Measurements from ENCODE around the gene UNC5C.
A peak's percentile ranks its signal among the peaks of the same experiment; 100 is the strongest.

The UNC5C gene

DNA sequence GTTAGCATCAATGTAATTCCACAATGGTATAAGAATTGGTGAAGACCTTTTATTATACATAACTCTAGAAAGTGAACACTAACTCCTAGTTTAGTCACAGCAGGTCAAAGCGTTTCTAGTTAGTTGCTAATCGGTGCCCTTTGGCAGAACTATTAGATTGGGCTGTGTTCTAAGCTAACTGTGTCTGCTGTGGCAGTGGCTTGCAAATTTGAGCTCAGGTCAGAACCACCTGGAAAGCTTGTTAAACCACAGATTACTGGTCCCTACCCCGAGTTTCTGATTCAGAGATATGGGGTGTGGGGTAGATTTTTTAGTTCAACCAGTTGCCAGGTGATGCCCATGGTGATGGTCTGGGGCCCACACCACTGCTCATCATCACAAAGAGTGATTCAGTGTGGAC lies 332.1 kb downstream of the UNC5C start:
- no peak for ATAC-seq

DNA sequence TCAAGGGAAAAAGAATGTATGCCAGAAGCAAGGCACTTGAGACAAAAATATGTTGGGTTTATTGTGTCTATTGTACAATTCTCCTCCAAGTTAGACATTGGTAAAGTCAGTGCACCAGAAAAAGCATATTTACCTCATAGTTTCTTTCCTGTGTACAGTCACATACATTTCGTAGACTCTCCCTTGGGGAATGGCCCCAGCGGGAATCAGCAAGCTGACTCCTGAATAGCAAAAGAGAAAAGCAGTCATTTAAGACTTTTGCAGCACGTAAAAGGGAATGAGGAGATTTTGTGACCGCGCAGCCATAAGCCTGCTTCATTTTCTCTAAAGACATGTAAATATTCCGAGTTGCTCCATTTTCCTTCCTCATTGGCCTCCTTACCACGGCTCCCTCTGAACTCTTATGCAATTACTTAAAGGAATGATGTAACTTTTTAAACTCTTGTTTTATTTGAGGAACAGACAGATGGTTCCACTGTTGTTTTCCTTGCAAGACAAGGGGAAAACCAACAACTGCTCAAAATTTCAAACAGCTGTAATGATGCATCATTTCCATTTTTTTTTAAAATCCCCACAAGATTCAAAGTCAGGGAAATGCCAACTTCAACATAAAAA lies 332.7 kb downstream of the UNC5C start:
- DNase-seq (no peak), ATAC-seq (no peak)

More for the DNA sequence above, 332.1 kb downstream of the UNC5C start:
- DNase-seq: no peak

DNA sequence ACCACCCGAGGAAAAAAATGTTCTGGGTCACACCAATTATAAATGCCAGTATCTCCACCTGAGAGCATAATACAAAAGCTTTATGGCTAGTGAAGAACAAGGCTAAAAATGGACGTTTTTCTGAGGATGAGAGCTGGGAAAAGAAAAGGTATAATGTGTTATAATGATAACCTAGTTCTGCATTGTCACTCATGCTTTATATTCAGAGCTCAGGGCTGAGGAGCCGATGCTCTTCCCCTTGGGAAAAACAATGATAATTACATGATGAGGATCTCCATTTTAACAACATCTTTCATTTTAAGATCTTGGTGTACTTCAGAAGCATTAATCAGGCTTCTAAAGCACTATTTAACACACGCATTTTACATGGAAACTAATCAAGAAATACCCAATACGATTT lies 333.7 kb downstream of the UNC5C start:
- ATAC-seq: no peak
- no peak for DNase-seq

DNA sequence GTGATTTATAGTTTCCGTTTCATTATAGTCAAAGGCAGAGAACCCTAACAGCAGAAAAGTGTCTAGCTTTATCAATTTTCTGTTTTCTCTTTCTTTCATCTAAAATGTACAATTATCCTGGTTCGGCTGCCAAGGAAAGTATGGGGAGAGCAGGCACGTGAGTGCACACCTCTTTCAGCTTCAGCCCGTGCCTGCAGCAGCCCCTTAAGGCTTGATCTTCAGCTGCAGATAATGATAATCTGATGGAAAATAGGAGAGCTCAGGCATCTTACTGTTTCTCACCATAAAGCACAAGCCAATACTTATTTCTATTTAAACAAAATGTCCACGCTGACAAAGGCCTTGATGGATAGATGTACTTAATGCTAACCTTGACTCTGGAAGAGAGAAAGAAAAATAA lies 334.4 kb downstream of the UNC5C start:
- no peak for ATAC-seq
- DNase-seq: no peak

DNA sequence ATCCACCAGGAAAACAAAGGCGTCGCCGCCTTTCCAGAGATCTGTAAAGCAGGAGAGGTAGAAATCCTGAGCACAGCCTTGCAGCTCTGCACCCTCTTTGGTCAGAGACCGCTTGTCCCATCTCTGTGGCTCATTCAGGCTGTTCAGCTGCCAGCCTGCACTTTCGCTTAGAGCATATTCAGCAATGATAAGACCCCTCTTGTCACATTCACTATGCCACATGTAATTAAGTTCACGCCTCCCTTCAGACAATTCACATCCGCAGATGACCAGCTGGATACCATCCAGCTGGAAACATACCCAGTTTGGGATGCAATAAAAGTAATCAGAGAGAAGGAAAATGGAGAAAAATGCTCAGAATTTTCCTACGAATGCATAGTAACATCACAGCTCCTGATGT lies 335.4 kb downstream of the UNC5C start:
- ATAC-seq (no peak), DNase-seq (no peak)

DNA sequence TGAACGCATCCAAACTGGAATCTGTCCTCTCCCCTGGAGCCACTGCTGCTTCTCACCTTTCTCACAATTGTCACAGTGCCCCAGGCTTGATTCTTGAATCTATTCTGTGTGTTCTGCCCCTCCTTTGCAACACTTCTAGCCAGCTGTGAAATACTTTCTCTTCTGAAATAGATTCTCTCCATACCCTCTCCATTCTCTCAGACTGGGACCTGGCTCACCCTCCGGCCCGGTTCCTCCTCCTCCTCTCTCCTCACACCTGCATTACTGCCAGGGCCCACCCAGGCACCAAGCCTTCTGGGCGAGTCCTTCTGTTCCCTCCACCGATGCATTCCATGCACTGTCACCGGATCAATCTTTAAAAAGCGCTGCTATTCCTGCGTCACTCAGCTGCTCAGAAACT lies 336.1 kb downstream of the UNC5C start:
- ATAC-seq (no peak), DNase-seq (no peak)

DNA sequence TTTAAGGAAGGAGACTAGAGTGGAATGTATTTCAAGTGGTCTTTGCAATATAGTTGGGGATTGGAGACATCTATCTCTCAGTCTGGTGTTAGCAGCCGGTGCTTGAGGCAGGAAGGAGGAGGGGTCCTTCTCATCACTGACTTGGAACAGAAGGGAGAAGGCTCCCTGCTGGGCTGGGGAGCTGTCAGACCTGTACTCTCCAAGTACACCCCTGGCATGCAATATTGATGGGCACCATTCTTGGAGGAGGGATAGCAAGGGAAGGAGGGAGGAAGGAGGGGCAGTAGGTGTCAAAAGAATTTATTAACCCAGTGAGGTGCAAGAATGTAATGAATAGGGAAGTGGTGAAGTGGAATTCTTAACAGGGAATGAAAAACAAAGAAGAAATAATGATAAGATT lies 338.8 kb downstream of the UNC5C start:
- ATAC-seq (no peak), DNase-seq (no peak)

DNA sequence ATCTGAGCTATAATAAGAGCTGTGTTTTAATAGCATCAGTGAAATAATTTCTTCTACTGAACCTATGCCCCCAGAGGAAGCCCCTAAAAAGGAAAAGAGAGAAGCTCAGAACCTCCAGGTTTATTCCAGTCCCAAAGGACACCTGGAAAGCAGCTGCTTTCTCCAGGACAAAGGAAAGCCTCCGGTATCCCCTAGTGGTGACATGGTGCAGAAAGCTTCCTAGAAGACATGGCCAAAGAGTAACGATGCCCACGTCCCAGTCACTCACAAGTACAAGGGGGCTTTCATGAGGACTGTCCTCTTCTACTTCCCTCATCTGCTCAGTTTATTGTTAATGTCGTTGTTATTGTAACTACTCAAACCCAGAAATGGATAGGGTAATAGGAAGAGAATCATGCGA lies 343.9 kb downstream of the UNC5C start:
- ATAC-seq (no peak), DNase-seq (no peak)

DNA sequence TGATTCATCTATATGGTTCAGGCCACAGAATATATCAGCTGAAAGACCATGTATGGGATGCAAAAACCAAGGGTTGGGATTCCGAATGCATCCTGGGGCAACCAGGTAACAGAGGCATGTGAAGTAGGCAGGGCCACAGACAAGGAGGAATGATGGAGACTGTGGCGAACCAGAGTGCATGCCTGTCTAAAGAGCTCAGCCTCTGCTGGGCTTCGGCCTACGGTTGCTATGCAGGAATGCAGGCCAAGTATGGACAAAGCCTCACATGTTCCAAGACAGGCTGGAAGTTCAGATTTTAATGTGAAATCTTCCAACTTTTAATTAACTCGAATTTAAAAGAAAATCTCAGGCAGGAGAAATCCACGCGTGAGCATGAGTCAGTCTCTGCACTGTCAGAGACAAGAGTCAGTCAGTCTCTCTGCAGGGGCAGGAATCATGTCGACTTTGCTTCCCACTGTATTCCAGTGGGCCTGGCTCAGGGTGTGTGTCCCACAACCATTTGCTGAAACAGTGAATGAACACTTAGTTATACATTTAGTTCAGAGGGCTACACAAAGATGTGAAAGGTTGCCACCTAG lies 344.4 kb downstream of the UNC5C start:
- ATAC-seq (no peak), DNase-seq (no peak)

DNA sequence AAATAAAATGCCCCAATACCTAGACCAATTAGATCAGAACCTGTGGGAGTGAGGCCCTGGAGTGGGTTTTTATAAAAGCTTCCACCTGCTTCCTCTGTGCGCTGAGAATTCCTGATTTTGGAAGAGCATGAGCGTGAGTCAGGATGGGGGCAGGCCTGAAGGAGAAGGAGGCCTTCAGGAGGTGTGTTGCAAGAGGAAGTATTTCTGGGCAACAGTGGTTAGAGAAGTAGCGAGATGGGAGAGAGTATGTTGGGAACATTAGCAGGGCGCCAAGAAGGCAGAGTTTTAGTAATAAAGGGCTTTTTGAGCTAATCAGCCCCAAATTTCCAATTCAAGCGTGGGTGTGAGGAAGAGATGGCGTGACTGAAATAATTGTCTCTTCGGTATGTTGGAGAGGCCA lies 349.8 kb downstream of the UNC5C start:
- DNase-seq: no peak
- no peak for ATAC-seq

DNA sequence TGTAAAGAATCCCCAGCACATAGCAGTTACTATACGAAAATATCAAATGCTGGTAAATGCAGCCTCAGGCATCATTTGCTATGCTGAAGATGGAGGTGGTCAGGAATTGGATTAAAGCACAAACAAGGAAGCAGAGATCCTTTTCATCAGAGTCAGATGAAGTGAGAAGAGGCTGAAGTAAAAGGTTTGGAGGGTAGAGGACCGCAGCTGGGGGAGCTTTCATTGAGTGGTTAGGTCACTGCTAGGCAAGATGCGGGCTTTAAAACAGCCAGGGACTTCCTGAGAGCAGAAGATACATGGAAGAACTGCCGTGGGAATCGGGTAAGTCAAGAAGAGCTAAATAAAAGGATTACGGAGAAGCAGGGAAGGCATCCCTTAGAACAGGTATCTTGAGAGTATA lies 351.4 kb downstream of the UNC5C start:
- ATAC-seq (no peak), DNase-seq (no peak)

DNA sequence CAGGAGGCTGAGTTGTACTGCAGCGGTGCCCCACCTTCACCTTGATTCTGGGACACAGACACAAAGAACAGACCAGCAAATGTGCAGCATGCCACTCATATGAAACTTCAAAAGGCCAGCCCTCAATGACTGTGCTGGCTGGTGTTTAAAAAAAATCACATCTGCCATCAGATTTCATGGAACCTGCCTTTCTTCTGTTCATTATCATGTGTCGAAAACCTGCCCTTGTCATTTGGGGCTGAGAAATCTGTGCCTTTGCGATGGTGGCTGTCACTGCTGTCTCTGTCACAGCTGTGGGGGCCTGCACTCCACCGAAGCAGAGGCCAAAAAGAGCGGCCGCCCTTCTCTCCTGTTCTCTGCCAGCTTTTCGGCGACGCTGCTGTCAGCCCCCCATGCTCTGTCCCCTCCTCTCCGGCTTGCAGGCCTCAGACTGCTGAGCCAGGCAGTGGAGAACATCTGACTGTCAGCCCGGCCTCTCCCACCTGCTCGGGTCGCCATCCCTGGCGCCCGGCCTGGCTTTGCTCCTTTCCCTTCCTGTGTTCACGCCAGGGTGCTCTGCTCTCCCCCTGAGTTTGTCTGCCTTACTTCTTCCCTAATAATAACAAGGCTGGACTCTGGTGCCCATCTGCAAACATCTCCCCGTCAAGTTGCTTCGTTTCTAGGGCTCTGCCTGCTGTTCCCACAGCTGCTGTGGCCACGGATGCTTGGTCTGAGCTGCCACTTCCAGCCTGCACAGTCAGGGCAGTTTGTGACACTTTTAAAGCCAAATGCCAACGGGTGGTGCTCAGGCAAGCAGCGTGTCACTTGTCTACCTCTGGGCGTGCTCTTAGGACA lies 355.2 kb downstream of the UNC5C start:
- DNase-seq (no peak), ATAC-seq (no peak)

DNA sequence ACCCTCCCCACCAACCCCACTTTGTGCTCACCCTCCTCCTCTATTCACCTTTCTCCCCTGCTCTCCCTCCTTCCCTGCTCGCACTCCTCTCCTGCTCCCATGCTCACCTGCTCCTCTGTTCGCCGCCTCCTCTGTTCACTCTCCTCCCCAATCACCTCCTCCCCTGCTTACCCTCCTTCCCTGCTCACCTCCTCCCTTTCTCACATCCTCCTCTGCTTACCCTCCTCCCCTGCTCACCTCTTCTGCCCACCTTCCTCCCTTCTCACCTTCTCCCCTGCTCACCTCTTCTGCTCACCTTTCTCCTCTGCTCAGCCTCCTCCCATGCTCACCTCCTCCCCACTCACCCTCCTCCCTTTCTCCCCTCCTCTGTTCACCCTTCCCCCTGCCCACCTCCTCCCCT lies 357.2 kb downstream of the UNC5C start:
- ATAC-seq: no peak
- DNase-seq: no peak

DNA sequence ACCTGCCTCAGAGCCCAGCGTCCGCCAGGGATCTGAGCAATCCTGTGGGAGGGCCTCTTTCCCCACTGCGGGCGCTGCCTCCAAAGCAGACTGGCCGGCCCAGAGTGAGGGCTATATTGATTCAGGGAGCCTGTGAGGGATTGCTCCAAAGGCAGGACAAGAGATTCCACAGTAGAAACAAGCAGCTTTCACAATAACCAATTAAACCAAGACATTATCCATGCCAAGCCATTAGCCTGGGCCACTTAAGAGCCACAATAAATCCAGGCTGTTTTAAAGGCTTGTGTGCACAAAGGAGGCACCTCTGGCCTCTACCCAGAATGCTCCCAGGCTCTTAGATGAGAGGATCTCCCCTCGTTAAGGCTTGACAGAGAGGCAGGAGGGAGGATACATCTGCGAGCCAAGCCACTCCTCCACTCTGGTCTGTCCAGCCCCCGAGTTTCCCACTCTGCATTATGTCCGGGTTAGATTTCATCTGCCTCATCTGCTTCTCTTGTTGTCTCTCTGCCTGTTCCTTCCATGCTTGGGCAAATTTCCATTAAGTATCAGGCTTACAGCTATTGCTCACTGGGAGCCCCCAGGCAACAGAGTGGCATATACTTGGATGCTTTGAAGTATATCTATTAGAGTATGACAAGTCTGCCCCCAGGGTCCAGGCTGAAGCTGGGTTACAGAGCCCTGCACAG lies 357.9 kb downstream of the UNC5C start:
- ATAC-seq (no peak), DNase-seq (no peak)

DNA sequence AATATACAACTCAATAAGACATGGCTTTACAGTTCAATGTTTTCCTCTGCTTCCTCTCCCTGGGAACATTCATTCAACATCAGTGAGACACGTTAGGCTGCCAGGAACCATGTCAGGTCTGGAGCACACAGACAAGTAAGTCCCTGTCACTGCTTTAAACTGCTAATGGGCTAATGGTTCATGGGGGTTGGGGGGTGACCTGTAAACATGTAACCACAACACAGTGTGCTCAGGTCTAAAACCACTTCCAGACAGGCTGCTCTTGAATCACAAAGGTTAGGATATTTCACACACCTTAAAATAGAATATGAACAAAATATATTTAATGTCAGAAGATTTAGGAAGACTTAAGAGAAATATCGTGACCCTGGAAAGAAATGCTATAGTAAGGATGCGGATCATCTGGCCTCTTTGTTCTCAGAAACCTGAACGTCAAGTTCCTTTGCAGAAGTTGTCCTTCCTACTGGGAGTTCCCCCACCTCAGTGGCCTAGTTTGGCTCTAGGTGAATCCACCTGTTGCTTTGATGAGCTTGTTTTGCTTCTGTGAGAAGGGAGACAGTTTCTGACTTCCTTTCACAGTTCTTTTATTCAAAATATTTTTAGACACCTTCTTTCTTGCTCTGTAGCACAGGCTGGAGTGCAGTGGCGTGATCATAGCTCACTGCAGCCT lies 359.9 kb downstream of the UNC5C start:
- DNase-seq (no peak), ATAC-seq (no peak)

DNA sequence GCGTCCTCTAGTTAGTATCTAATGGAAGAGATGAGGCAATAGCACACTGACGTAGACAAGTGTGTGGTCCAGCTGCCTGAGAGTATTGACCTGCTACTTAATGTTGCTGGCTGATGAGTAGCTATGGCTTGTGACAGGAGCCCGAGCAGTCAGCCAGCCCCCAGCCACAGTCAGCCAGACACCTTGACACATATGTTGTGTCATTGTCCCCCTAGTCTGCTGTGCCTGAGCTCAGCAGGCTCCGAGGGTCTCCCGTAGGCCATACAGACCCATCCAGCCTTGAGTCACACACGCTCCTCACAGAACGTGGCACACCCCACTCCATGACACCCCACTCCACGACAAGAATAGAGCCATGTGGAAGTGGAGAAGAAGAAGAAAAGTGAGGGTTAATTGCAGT lies 362.1 kb downstream of the UNC5C start:
- DNase-seq (no peak), ATAC-seq (no peak)

DNA sequence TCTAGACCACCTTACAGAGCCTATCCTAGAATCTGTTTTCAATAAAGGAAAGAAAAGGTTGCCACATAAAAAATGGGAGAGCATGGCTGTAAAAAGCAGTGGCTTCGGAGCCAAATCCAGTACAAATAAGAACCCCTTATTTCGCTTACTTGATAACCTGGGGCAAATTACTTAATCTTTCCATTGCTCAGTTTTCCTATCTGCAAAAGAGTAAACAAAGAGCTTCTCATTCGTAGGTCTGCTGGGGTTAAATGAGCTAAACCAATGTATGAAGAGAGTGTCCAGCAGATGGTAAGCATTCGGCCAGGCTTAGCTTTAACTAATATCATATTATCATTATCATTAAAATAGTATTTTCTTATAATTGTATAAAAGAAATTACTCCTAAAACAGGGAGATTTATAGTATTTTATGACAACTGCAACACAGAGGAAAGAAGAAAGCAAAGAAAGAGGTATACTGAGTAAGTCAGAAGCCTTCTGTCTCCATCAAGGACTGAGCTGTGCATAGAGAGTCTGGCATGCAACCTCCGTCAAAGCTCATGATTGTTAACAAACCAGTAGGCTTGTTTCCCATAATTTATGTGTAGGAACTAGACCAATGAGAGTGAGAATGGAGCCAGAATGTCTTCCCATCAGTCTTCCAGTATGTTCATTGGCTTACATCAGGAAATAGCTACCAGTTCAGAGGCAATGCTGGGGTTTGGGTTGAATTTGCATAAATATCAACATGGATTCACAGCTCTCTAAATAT lies 364.9 kb downstream of the UNC5C start:
- ATAC-seq (no peak), DNase-seq (no peak)

DNA sequence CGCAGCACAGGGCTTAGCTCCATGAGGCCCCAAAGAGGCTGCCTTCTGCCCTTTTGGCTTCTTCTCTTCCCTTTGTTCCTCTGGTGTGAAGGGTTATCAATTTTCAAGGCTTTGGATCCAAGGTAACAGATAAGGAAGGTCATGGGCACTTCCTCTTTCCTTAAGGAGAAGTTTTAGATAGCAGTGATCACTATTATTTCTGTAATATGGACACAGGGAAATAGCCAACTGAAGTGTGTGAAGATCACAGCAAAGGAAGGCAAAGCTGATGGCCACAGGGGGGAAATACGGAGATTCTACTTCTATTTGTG lies 366.8 kb downstream of the UNC5C start:
- ATAC-seq (no peak), DNase-seq (no peak)

DNA sequence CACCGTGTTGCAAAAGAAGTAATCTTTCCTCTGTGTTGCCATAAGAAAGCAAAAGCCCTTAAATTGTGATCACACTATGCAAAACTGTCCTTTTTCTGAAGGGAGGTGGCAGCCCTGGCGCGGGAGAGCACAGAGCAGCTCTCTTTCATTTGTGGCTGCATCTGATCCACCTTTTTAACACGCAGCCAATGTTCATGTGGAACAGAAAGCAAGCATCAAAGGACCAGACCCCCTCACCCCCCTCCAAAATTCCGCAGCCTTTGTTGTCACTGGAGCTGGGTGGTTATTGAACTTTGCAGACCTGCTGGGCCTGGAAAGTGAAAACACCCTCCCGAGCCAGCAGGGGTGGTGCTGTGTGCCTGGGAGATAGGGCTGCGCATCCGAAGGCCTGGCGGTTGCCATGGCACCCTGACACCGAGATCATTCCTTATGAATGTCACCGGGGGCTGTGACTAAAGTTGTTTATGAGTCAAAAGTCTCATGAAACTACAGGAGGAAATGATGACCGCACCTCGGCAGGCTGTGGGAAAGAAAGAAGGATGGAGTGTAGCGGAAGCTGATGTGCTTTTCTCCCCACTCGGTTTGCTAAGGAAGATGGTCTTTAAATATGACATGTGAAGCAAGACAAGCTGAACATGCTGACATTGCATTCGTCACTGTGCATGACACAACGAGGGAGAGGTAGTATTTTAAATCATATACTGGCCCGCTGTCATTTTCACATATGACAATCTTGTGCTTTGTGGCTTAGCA lies 367.4 kb downstream of the UNC5C start:
- DNase-seq (no peak), ATAC-seq (peak; percentile 23)

DNA sequence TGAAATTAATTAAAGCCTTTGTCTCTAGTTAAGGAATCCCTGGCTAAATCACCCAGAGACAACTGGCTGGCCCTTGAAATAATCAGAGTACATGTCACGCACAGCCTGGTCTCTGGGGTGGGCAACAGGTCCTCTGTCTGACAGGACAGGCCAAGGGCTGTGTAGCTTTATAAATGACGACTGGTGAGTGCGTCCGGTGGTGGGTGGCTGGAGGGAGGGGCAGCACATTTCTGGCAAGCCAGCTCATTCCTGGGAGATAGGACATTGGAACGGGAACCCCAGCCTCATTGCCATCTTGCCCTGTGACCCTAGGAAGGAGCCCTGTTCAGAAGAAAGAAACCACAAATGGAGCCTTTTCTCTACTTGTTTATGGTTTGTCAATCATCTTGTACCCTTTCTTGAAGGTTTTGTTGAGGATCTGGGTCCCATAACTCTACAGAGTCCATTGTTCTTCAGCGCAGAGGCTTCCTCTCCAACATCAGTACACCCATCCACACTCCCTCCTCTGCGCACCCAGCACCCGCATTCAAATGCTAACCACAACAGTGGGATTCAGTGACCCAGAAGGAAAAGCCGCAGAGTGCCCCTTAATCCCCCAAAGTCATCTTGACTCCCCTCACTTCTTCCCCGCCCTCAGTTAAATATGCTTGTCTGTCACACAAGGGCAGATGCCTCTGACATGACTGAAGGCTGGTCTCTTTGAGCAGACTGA lies 368.1 kb downstream of the UNC5C start:
- DNase-seq (no peak), ATAC-seq (no peak)

DNA sequence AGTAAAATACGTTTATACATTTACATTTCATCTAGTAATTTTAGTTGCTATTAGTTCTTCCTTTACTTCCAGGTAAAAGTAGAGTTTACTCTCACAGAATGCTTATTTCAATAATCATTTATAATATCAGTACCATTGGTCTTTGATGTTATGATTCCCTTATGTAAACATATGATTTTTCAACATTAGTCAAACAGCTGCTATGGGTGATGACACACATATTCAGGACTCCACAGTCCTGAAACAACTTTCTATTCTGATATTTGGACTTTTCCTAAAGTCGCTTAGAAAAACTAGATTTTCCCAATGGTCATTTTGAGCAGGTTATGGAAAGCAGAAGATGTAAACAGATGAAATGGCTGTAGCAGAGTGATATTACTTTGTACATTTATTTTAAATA lies 369.8 kb downstream of the UNC5C start:
- no peak for ATAC-seq
- no peak for DNase-seq
